ENCODE data around the gene PATL1.

- no peak for TF ChIP-seq CTCF (IDR thresholded peaks at IDR 0.05)
- TF ChIP-seq POLR2A (IDR thresholded peaks at IDR 0.05) = no peak
Measured at GRCh38 chr11:59689015-59689414, 20.2 kb upstream of the PATL1 start.

All from body of pancreas (tissue), 4 donors.